Measurements from ENCODE around the gene MCMBP.
"Not testable (repeated sequence)": the region's sequence is repeated elsewhere in the genome, so short reads cannot be mapped to it uniquely, and the experiment has no call there.

The MCMBP gene, protein sequence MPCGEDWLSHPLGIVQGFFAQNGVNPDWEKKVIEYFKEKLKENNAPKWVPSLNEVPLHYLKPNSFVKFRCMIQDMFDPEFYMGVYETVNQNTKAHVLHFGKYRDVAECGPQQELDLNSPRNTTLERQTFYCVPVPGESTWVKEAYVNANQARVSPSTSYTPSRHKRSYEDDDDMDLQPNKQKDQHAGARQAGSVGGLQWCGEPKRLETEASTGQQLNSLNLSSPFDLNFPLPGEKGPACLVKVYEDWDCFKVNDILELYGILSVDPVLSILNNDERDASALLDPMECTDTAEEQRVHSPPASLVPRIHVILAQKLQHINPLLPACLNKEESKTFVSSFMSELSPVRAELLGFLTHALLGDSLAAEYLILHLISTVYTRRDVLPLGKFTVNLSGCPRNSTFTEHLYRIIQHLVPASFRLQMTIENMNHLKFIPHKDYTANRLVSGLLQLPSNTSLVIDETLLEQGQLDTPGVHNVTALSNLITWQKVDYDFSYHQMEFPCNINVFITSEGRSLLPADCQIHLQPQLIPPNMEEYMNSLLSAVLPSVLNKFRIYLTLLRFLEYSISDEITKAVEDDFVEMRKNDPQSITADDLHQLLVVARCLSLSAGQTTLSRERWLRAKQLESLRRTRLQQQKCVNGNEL

GRCh38 chr10:119872610-119872859, at the start of gene MCMBP:
Gene MCMBP (minus strand): TSS chr10:119872843. CDS start chr10:119872584, 259 bp downstream.
- no peak for FAIRE-seq

- no peak for FAIRE-seq
Measured at GRCh38 chr10:119919826-119920225, 47.2 kb upstream of the MCMBP start.

GRCh38 chr10:119919271-119919670, 46.6 kb upstream of the MCMBP start:
- no peak for FAIRE-seq

- FAIRE-seq = no peak
Measured at GRCh38 chr10:119917777-119918176, 45.1 kb upstream of the MCMBP start.

- FAIRE-seq = no peak
Measured at GRCh38 chr10:119910689-119911088, 38.0 kb upstream of the MCMBP start.

GRCh38 chr10:119908166-119908565, 35.5 kb upstream of the MCMBP start:
- FAIRE-seq = no peak

DNA sequence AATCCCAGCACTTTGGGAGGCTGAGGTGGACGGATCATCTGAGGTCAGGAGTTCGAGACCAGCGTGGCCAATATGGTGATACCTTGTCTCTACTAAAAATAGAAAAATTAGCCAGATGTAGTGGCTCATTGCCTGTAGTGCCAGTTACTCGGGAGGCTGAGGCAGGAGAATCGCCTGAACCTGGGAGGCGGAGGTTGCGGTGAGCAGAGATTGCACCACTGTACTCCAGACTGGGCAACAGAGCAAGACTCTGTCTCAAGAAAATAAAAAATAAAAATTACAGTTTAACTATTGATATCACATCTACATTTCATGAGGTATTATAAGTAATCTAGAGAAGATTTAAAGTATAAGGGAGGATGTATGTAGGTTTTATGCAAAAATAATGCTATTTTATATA, 35.1 kb upstream of the MCMBP start:
- not testable (repeated sequence) for FAIRE-seq

GRCh38 chr10:119903946-119904666, 31.5 kb upstream of the MCMBP start:
- no peak for FAIRE-seq

DNA sequence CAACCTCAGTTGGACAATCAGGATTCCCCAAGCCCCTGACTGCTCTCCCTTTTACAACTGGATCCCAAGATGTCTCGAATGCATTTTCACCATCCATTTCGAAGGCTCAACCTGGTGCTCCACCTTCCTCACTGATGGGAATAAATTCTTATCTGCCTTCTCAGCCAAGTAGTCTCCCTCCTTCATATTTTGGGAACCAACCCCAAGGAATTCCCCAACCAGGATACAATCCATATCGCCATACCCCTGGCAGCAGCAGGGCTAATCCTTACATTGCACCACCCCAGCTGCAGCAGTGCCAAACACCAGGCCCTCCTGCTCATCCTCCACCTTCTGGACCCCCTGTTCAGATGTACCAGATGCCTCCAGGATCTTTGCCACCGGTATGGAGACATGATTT, 25.9 kb upstream of the MCMBP start:
- FAIRE-seq = no peak

GRCh38 chr10:119896937-119897770, 24.5 kb upstream of the MCMBP start:
- no peak for FAIRE-seq

DNA sequence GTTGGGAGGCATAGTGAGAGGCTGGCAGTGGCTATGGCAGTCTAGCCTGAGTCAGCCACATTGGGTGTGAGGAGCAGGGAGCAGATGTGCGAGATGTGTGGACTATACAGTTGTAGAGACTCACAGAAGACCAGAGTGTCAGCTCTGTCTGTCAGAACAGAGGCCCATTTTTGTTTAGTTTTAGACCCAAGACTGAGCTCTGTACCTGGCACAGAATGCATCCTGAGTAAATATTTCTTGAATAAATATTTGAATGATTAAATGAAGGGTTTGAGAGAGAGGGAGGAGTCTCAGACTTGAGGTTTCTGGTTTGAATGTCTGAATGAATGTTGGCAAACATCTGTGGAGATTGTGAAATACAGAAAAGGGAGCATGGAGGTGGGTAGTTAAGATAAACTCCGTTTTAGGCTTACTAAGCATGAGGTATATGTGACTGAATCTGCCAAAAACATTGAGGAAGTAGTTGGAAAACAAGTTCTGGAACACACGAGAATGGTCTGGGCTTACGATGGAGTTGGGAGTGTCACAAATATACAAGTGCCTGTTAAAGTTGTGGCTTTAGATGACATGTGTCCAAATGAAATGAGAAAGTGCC, 23.5 kb upstream of the MCMBP start:
- no peak for FAIRE-seq

- FAIRE-seq = no peak
Measured at GRCh38 chr10:119893845-119894427, 21.3 kb upstream of the MCMBP start.

DNA sequence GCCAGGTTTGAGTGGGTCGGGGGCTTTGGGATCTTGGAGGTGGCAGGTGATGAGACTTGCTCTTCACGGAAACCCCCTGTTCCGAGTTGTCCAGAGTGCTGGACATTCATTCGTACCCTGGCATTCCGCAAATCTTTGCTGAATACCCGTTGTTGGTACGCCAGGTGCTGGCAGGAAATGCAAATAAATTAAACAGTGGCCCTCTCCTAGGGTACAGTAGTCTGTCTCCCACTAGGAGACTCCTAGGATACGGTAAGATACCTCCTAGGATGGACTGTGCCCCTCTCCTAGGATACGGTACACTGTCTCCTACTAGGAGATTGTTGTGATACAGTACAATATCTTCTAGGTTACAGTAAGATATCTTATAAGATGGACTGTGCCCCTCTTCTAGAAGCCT, 20.4 kb upstream of the MCMBP start:
- no peak for FAIRE-seq

DNA sequence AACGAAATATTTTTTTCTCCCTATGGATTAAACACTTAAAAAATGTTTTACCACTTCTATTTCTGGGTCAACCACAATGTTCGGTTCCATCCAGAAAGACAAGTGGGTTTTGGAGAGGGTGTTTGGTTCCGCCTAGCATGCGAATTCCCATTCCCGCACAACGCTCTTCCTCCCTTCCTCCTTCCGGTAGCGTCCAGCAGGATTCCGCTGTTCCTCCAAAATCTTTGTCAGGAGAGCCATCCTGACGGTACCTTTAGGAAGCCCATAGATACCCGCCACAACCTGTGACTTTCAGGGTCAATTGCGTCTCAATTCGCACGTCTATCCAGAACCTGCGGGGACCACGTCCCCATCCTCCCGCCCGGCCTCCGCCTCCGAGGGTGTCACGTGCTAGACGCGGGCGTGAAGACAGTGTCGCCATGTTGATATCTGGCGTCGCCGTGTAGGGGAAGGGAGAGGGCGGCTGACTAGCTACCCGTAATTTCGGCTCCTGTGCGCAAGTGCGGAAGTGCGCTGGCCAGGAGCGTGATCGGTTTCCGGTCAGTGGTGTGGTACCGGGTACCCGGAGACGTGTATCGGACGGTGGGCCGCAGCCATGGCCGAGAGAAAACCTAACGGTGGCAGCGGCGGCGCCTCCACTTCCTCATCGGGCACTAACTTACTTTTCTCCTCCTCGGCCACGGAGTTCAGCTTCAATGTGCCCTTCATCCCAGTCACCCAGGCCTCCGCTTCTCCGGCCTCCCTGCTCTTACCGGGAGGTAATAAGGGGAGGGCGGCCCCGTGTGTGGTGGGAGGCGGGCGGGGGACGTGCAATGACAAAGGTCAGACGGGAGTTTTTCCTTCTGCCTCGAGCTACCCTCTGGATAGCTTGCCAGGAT, 19.8 kb upstream of the MCMBP start, which contains the start of gene SEC23IP:
Gene SEC23IP (plus strand): TSS at position 543 of the 878 bp plus-strand sequence. CDS start 53 bp downstream, at position 596.
- FAIRE-seq = peak; percentile 93

- not testable (repeated sequence) for FAIRE-seq
Measured at GRCh38 chr10:119891849-119892187, 19.2 kb upstream of the MCMBP start.

- not testable (repeated sequence) for FAIRE-seq
Measured at GRCh38 chr10:119890307-119890706, 17.7 kb upstream of the MCMBP start.

DNA sequence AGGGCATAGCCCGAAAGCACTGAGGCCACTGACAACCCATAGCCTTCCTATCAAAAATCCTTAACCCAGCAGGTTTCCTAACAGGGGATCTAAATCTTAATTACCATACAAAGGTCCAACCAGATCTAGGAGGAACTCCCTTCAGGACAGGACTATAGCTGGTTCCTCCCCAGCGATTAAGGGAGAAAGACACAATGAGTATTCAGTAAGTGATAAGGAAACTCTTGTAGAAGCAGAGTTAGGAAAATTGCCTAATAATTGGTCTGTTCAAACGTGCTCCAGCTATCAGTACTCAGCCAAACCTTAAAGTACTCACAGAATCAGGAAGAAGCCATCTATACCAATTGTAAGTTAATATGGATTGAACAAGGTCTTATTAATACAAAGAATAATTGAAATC, 16.6 kb upstream of the MCMBP start:
- FAIRE-seq = not testable (repeated sequence)

GRCh38 chr10:119888715-119889114, 16.1 kb upstream of the MCMBP start:
- not testable (repeated sequence) for FAIRE-seq

DNA sequence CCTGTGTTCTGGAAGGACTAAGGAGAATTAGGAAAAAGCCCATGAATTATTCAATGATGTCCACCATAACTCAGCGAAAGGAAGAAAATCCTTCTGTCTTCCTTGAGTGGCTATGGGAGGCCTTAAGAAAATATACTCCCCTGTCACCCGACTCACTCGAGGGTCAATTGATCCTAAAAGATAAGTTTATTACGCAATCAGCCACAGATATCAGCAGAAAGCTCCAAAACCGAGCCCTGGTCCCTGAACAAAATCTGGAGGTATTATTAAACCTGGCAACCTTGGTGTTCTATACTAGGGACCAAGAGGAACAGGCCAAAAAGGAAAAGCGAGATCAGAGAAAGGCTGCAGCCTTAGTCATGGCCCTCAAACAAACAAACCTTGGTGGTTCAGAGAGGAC, 13.4 kb upstream of the MCMBP start:
- not testable (repeated sequence) for FAIRE-seq

GRCh38 chr10:119883901-119884611, 11.4 kb upstream of the MCMBP start:
- not testable (repeated sequence) for FAIRE-seq

All from G401.6 (cell line).